GM10248 (cell line): ENCODE data around the gene CITED1.

Source experiments
- CTCF ChIA-PET: fragments of 300-600 bp; sonication (Branson Sonifier 250); formaldehyde crosslinking; extraction: SDS; loops from one replicate; lab custom pipeline; 2021; ENCODE audit warnings: antibody characterized with exemption; lab: Yijun Ruan, JAX
- POLR2A ChIA-PET: fragments of 350-650 bp; sonication (Branson Sonifier 250); formaldehyde crosslinking; extraction: SDS; loops from one replicate; lab custom pipeline; 2020; ENCODE audit warnings: antibody characterized with exemption; lab: Yijun Ruan, JAX
- DNase-seq: peaks from one replicate; pipeline ENCODE4 v3.0.0; 2012; ENCODE audit errors: extremely low spot score
- CTCF ChIP-seq: IDR thresholded peaks from 2 replicates; pipeline ENCODE4 v1.5.1; 2012; ENCODE audit warnings: mild to moderate bottlenecking, low read depth; ENCODE audit errors: extremely low read depth, missing control alignments, control extremely low read depth

CITED1 gene

GRCh38 chrX:72301781-72302180 lies 3.9 kb downstream of the CITED1 start:
- DNase-seq = no peak
- ChIA-PET POLR2A (no interaction called here), CTCF (no interaction called here)
- TF ChIP-seq CTCF = no peak

GRCh38 chrX:72299891-72300630 lies 5.7 kb downstream of the CITED1 start:
- DNase-seq = no peak
- ChIA-PET CTCF (interaction anchor here (1.4 kb wide), 1 partner anchor 17 kb away, joined by 3 read pairs; no protein-coding TSS in a partner anchor), POLR2A (no interaction called here)
- TF ChIP-seq CTCF = no peak

GRCh38 chrX:72297953-72298730 lies 7.6 kb downstream of the CITED1 start:
- ChIA-PET CTCF (interaction anchor here (1.1 to 1.4 kb wide), 3 partner anchors 22 to 239 kb away, joined by 3 to 4 read pairs (median 3); no protein-coding TSS in a partner anchor), POLR2A (interaction anchor here (1.0 kb wide), 1 partner anchor 21 kb away, joined by 5 read pairs; the partner anchor contains the start of gene RPS4X)
- TF ChIP-seq CTCF = peak; percentile 22
- no peak for DNase-seq

GRCh38 chrX:72296991-72297390 lies 8.7 kb downstream of the CITED1 start:
- POLR2A ChIA-PET = no interaction called here

GRCh38 chrX:72295745-72296144 lies 10.0 kb downstream of the CITED1 start:
- no peak for TF ChIP-seq CTCF
- CTCF ChIA-PET = no interaction called here
- POLR2A ChIA-PET = no interaction called here
- no peak for DNase-seq

More at GRCh38 chrX:72296991-72297390, 8.7 kb downstream of the CITED1 start:
- no peak for TF ChIP-seq CTCF
- CTCF ChIA-PET = interaction anchor here (0.7 to 1.4 kb wide), 3 partner anchors 20 to 240 kb away, joined by 3 to 4 read pairs (median 3); partner anchors contain the start of gene RPS4X
- no peak for DNase-seq

GRCh38 chrX:72294497-72294896 lies 11.2 kb downstream of the CITED1 start:
- no peak for DNase-seq
- TF ChIP-seq CTCF = no peak
- CTCF ChIA-PET = no interaction called here
- POLR2A ChIA-PET = no interaction called here
